ENCODE results near the gene OR6X1.

- TF ChIP-seq, protein P1, sequence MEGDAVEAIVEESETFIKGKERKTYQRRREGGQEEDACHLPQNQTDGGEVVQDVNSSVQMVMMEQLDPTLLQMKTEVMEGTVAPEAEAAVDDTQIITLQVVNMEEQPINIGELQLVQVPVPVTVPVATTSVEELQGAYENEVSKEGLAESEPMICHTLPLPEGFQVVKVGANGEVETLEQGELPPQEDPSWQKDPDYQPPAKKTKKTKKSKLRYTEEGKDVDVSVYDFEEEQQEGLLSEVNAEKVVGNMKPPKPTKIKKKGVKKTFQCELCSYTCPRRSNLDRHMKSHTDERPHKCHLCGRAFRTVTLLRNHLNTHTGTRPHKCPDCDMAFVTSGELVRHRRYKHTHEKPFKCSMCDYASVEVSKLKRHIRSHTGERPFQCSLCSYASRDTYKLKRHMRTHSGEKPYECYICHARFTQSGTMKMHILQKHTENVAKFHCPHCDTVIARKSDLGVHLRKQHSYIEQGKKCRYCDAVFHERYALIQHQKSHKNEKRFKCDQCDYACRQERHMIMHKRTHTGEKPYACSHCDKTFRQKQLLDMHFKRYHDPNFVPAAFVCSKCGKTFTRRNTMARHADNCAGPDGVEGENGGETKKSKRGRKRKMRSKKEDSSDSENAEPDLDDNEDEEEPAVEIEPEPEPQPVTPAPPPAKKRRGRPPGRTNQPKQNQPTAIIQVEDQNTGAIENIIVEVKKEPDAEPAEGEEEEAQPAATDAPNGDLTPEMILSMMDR (conservative IDR thresholded peaks at IDR 0.05; ENCODE audit: low read depth, low read length), result no peak
- no peak for TF ChIP-seq EZH2 (IDR thresholded peaks at IDR 0.05; ENCODE audit: borderline replicate concordance, low read depth, low read length, poor library complexity, severe bottlenecking)
Measured at GRCh38 chr11:123742031-123742723, 12.1 kb downstream of the OR6X1 start.

All from A673 (cell line).